Measurements from ENCODE around the gene PGM2L1. TPM values are rescaled to one million over a fixed set of nuclear protein-coding genes. Genes with fewer than 3 reads are reported as not detected.

Gene PGM2L1
- total RNA-seq, 1 experiment from 2014 or later: 7.8 TPM

- TF ChIP-seq, protein P1, sequence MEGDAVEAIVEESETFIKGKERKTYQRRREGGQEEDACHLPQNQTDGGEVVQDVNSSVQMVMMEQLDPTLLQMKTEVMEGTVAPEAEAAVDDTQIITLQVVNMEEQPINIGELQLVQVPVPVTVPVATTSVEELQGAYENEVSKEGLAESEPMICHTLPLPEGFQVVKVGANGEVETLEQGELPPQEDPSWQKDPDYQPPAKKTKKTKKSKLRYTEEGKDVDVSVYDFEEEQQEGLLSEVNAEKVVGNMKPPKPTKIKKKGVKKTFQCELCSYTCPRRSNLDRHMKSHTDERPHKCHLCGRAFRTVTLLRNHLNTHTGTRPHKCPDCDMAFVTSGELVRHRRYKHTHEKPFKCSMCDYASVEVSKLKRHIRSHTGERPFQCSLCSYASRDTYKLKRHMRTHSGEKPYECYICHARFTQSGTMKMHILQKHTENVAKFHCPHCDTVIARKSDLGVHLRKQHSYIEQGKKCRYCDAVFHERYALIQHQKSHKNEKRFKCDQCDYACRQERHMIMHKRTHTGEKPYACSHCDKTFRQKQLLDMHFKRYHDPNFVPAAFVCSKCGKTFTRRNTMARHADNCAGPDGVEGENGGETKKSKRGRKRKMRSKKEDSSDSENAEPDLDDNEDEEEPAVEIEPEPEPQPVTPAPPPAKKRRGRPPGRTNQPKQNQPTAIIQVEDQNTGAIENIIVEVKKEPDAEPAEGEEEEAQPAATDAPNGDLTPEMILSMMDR (conservative IDR thresholded peaks at IDR 0.05): no peak
- no peak for TF ChIP-seq EZH2 (IDR thresholded peaks at IDR 0.05; ENCODE audit: low read depth)
- Histone ChIP-seq H3K9me2 (ENCODE audit: insufficient read depth) (no peaks in the 10 kb centered on the region), H3K27ac (no peak overlapping the region), H2AFZ (no peak overlapping the region), H3K36me3 (ENCODE audit: low read depth) (no peaks in the 10 kb centered on the region), H4K20me1 (ENCODE audit: insufficient read depth) (no peaks in the 10 kb centered on the region), H3F3A (ENCODE audit: insufficient read depth, low read depth) (no peaks in the 10 kb centered on the region), H3K79me2 (ENCODE audit: low read depth) (no peaks in the 10 kb centered on the region), H3K4me2 (no peak overlapping the region), H3K27me3 (ENCODE audit: insufficient read depth, low read depth) (no peaks in the 10 kb centered on the region), H3K4me3 (no peak overlapping the region), H3K9me3 (ENCODE audit: insufficient read depth, low read depth) (no peaks in the 10 kb centered on the region), H3K4me1 (replicated peaks; ENCODE audit: insufficient read depth) (no peaks in the 10 kb centered on the region)
- intact Hi-C loops (cut with micrococcal nuclease; ENCODE audit: unreplicated experiment): no loop called here
- ChIA-PET CTCF (interaction anchor here (0.6 kb wide), 2 partner anchors 32 to 86 kb away, joined by 3 read pairs; no protein-coding TSS in a partner anchor), POLR2A (ENCODE audit: unreplicated experiment) (interaction anchor here (0.6 kb wide), 1 partner anchor 126 kb away, joined by 7 read pairs; no protein-coding TSS in a partner anchor)
- no peak for DNase-seq
- BruUV-seq (replicated peaks): no TSS peak
Measured at GRCh38 chr11:74357449-74357848, 40.8 kb downstream of the PGM2L1 start.

DNA sequence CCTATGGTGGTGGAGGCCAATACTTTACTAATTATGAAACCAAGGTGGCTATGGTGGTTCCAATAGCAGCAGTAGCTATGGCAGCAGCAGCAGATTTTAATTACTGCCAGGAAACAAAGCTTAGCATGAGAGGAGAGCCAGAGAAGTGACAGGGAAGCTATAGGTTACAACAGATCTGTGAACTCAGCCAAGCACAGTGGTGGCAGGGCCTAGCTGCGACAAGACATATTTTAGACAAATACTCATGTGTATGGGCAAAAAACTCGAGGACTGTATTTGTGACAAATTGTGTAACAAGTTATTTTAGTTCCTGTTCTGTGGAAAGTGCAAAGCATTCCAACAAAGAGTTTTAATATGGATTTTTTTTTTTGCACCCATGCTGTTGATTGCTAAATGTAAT lies 42.6 kb downstream of the PGM2L1 start:
- ChIA-PET POLR2A (ENCODE audit: unreplicated experiment) (no interaction called here), CTCF (no interaction called here)
- H3K4me1 ChIP-seq (replicated peaks; ENCODE audit: insufficient read depth): no peaks in the 10 kb centered on the region
- no peak overlapping the region for H3K27ac ChIP-seq
- H2AFZ ChIP-seq: no peak overlapping the region
- no peaks in the 10 kb centered on the region for H3K9me3 ChIP-seq (ENCODE audit: insufficient read depth, low read depth)
- H3K79me2 ChIP-seq (ENCODE audit: low read depth): no peaks in the 10 kb centered on the region
- no peaks in the 10 kb centered on the region for H3K27me3 ChIP-seq (ENCODE audit: insufficient read depth, low read depth)
- no peak overlapping the region for H3K4me3 ChIP-seq
- no peak overlapping the region for H3K4me2 ChIP-seq
- TF ChIP-seq, protein P1 (conservative IDR thresholded peaks at IDR 0.05): no peak
- TF ChIP-seq EZH2 (IDR thresholded peaks at IDR 0.05; ENCODE audit: low read depth): no peak
- no peaks in the 10 kb centered on the region for H3K36me3 ChIP-seq (ENCODE audit: low read depth)
- DNase-seq: no peak
- H4K20me1 ChIP-seq (ENCODE audit: insufficient read depth): no peaks in the 10 kb centered on the region
- intact Hi-C loops (cut with micrococcal nuclease; ENCODE audit: unreplicated experiment): no loop called here
- no peaks in the 10 kb centered on the region for H3K9me2 ChIP-seq (ENCODE audit: insufficient read depth)
- no TSS peak for BruUV-seq (replicated peaks)
- no peaks in the 10 kb centered on the region for H3F3A ChIP-seq (ENCODE audit: insufficient read depth, low read depth)

GRCh38 chr11:74354036-74354435 lies 44.2 kb downstream of the PGM2L1 start:
- Histone ChIP-seq H3K4me2 (no peak overlapping the region), H2AFZ (no peak overlapping the region), H3K27ac (no peak overlapping the region), H3K4me3 (no peak overlapping the region), H3K27me3 (ENCODE audit: insufficient read depth, low read depth) (no peaks in the 10 kb centered on the region), H3K79me2 (ENCODE audit: low read depth) (no peaks in the 10 kb centered on the region), H3K9me2 (ENCODE audit: insufficient read depth) (no peaks in the 10 kb centered on the region), H3K36me3 (ENCODE audit: low read depth) (no peaks in the 10 kb centered on the region), H4K20me1 (ENCODE audit: insufficient read depth) (no peaks in the 10 kb centered on the region), H3K4me1 (replicated peaks; ENCODE audit: insufficient read depth) (no peaks in the 10 kb centered on the region), H3F3A (ENCODE audit: insufficient read depth, low read depth) (no peaks in the 10 kb centered on the region), H3K9me3 (ENCODE audit: insufficient read depth, low read depth) (no peaks in the 10 kb centered on the region)
- intact Hi-C loops (cut with micrococcal nuclease; ENCODE audit: unreplicated experiment): no loop called here
- DNase-seq: no peak
- ChIA-PET POLR2A (ENCODE audit: unreplicated experiment) (no interaction called here), CTCF (no interaction called here)
- BruUV-seq (replicated peaks): no TSS peak
- TF ChIP-seq, protein P1 (conservative IDR thresholded peaks at IDR 0.05): no peak
- TF ChIP-seq EZH2 (IDR thresholded peaks at IDR 0.05; ENCODE audit: low read depth): no peak
